Measurements from ENCODE around the gene PCDHGB4. TPM values are rescaled to one million over a fixed set of nuclear protein-coding genes. Genes with fewer than 3 reads are reported as not detected.

The PCDHGB4 gene
- total RNA-seq, 2 experiments from 2014 or later: 6.9 to 9.3 TPM

DNA sequence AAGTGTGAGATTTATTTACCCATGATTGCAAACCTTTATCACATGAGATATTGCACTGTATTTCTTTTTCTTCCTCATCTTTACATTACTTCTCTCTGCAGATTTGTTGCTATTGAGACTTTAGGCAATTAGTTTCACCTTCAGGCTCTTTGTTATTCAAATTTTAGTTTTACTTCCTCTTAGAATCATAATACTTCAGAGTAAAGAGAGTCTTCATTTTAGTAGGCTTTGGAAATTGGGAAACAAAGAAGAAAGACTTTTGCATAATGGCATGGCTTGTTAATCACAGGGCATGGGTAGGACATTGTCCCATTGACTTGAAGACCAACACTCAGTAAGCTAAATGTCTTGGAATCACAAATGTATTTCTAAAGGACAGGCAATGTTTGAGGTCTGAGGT is 24.8 kb upstream of the PCDHGB4 start:
- Histone ChIP-seq H3K27ac (ENCODE audit: low read depth, low read length, poor library complexity, severe bottlenecking) (peak overlapping the region; percentile 85), H3K36me3 (ENCODE audit: insufficient read depth, low read length) (peaks cover 24% of the 10 kb centered on the region), H2AFZ (ENCODE audit: low read length) (peak overlapping the region; percentile 60; the same call in 1 of the 2 replicates), H3K9me3 (ENCODE audit: low read length) (no peaks in the 10 kb centered on the region; the same call in 1 of the 2 replicates), H3K9me2 (ENCODE audit: insufficient read depth, low read length) (no peaks in the 10 kb centered on the region), H3K4me2 (ENCODE audit: low read length) (peak overlapping the region; percentile 79), H3K79me2 (ENCODE audit: insufficient read depth, low read depth, low read length) (peaks cover 24% of the 10 kb centered on the region; the same call in 1 of the 2 replicates), H4K20me1 (ENCODE audit: insufficient read depth, low read length) (no peaks in the 10 kb centered on the region), H3K4me3 (ENCODE audit: low read depth, low read length, poor library complexity, severe bottlenecking) (peak overlapping the region; percentile 66), H3K4me1 (ENCODE audit: insufficient read depth, low read length, poor library complexity, severe bottlenecking) (peaks cover 41% of the 10 kb centered on the region)
- BruUV-seq (replicated peaks): no TSS peak
- DNase-seq (ENCODE audit: low spot score): peak; percentile 59
- ChIA-PET POLR2A (no interaction called here), CTCF (ENCODE audit: unreplicated experiment) (interaction anchor here (0.6 kb wide), 1 partner anchor 51 kb away, joined by 3 read pairs; no protein-coding TSS in a partner anchor)
- intact Hi-C loops (cut with micrococcal nuclease; ENCODE audit: unreplicated experiment): loop anchor here (5.0 kb wide), 1 partner anchor 115 kb away; the partner anchor contains the start of gene PCDHGC3
- TF ChIP-seq, protein P1, sequence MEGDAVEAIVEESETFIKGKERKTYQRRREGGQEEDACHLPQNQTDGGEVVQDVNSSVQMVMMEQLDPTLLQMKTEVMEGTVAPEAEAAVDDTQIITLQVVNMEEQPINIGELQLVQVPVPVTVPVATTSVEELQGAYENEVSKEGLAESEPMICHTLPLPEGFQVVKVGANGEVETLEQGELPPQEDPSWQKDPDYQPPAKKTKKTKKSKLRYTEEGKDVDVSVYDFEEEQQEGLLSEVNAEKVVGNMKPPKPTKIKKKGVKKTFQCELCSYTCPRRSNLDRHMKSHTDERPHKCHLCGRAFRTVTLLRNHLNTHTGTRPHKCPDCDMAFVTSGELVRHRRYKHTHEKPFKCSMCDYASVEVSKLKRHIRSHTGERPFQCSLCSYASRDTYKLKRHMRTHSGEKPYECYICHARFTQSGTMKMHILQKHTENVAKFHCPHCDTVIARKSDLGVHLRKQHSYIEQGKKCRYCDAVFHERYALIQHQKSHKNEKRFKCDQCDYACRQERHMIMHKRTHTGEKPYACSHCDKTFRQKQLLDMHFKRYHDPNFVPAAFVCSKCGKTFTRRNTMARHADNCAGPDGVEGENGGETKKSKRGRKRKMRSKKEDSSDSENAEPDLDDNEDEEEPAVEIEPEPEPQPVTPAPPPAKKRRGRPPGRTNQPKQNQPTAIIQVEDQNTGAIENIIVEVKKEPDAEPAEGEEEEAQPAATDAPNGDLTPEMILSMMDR (conservative IDR thresholded peaks at IDR 0.05; ENCODE audit: low read length): no peak
- no peak for TF ChIP-seq EZH2phosphoT487 (IDR thresholded peaks at IDR 0.05; ENCODE audit: borderline replicate concordance, low read depth, low read length)

DNA sequence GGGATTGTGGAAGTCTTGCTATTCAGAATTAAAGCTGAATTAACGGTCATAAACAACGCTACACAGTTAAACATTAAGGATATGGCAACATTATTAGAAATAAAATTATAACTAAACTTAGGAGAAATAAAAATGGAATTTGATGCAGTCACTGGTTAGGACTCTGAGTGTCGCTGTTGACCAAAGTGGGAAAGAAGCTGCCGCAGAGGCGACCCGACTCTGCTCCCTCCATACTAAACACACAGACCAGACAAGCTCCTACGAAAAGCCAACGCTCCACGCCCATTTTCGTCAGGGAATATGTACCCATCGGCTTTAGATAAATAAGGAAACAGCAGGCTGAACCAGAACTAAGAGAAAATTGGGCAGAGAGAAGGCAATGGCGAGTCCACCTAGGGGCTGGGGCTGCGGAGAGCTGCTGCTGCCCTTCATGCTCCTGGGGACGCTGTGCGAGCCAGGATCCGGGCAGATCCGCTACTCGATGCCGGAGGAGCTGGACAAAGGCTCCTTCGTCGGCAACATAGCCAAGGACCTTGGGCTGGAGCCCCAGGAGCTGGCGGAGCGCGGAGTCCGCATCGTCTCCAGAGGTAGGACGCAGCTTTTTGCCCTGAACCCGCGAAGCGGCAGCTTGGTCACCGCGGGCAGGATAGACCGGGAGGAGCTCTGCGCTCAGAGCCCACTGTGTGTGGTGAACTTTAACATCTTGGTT is 23.4 kb upstream of the PCDHGB4 start, which contains the start of gene PCDHGA5:
Gene PCDHGA5 (plus strand): TSS at position 211 of the 709 bp plus-strand sequence. CDS start 169 bp downstream, at position 380.
- H3K9me3 ChIP-seq (ENCODE audit: low read length): no peaks in the 10 kb centered on the region; the same call in 1 of the 2 replicates
- CTCF ChIA-PET (ENCODE audit: unreplicated experiment): interaction anchor here (0.8 kb wide), 1 partner anchor 17 kb away, joined by 3 read pairs; no protein-coding TSS in a partner anchor

More for the DNA sequence above, 23.4 kb upstream of the PCDHGB4 start, which contains the start of gene PCDHGA5:
- no TSS peak for BruUV-seq (replicated peaks)
- no peak within 1 kb of the TSS; the same call in 1 of the 2 replicates for H2AFZ ChIP-seq (ENCODE audit: low read length)
- H3K9me2 ChIP-seq (ENCODE audit: insufficient read depth, low read length): no peaks in the 10 kb centered on the region
- H3K4me1 ChIP-seq (ENCODE audit: insufficient read depth, low read length, poor library complexity, severe bottlenecking): peaks cover 41% of the 10 kb centered on the region
- intact Hi-C loops (cut with micrococcal nuclease; ENCODE audit: unreplicated experiment): loop anchor here (5.0 kb wide), 1 partner anchor 113 kb away; the partner anchor contains the start of gene PCDHGC3
- no peak for DNase-seq (ENCODE audit: low spot score)
- POLR2A ChIA-PET: interaction anchor here (0.5 kb wide), 1 partner anchor 170 kb away, joined by 5 read pairs; no protein-coding TSS in a partner anchor
- peak within 1 kb of the TSS; percentile 66 for H3K4me3 ChIP-seq (ENCODE audit: low read depth, low read length, poor library complexity, severe bottlenecking)
- TF ChIP-seq, protein P1 (conservative IDR thresholded peaks at IDR 0.05; ENCODE audit: low read length): peak; percentile 54
- no peak for TF ChIP-seq EZH2phosphoT487 (IDR thresholded peaks at IDR 0.05; ENCODE audit: borderline replicate concordance, low read depth, low read length)
- peak within 1 kb of the TSS; percentile 79 for H3K4me2 ChIP-seq (ENCODE audit: low read length)
- H3K36me3 ChIP-seq (ENCODE audit: insufficient read depth, low read length): peaks cover 24% of the 10 kb centered on the region
- peak within 1 kb of the TSS; percentile 85 for H3K27ac ChIP-seq (ENCODE audit: low read depth, low read length, poor library complexity, severe bottlenecking)
- H3K79me2 ChIP-seq (ENCODE audit: insufficient read depth, low read depth, low read length): peaks cover 24% of the 10 kb centered on the region; the same call in 1 of the 2 replicates
- H4K20me1 ChIP-seq (ENCODE audit: insufficient read depth, low read length): no peaks in the 10 kb centered on the region
